Measurements from ENCODE around the gene MCM3.
A peak's percentile ranks its signal among the peaks of the same experiment; 100 is the strongest.

The MCM3 gene

DNA sequence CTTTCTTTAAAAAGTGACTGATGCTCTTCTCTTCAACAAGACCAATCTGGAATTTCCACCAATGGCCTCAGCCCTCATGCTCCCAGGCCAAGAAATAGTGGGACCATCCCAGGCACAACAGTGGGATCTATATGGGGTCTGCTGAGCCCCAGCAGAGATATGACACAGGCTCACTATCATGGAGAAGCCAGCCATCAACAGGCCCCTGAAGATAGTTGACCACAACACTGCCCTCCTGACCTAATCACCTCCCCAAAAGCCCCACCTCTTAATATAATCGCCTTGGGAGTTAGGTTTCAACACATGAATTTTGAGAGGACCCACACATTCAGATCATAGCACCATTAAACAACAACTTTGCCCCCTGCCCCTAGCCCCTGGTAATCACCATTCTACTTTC, 16.8 kb upstream of the MCM3 start:
- DNase-seq = no peak

DNA sequence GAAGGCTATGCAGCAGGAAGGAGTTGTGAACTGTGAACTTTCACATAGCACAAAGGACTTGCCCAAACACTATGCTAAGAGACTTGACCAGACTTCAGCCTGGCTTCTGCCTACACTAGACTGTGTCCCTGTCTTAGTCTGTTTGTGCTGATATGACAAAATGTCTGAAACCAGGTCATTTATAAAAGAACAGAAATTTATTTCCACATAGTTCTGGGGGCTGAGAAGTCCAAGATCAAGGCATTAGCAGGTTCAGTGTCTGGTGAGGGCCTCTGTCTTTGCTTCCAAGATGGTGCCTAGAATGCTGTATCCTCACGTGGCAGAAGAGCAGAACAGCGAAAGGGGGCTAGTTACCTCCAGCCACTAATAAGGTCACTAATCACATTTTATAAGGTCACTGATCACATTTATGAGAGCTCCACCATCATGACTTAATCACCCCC, 16.0 kb upstream of the MCM3 start:
- no peak for DNase-seq

- no peak for DNase-seq
Observed at GRCh38 chr6:52299653-52300052, 15.1 kb upstream of the MCM3 start.

- no peak for DNase-seq
Observed at GRCh38 chr6:52297433-52297832, 12.9 kb upstream of the MCM3 start.

- DNase-seq = no peak
Observed at GRCh38 chr6:52293067-52293466, 8.5 kb upstream of the MCM3 start.

DNA sequence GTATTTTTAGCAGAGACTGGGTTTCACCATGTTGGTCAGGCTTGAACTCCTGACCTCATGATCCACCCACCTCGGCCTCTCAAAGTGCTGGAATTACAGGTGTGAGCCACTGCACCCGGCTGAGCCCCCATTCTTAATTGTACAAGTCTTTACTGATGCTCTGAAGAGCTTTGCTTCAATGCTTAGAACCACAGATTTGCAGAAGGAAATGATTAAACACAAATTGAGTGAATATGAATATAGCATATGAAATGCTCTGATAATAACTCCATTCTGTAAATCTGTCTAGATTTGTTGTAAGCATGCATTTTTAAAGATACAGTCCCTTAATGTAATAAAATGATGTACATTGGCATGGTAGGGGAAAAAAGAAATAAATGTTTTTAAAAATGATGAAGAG, 4.3 kb upstream of the MCM3 start:
- DNase-seq = no peak

GRCh38 chr6:52288216-52288615, 3.7 kb upstream of the MCM3 start:
- no peak for DNase-seq

DNA sequence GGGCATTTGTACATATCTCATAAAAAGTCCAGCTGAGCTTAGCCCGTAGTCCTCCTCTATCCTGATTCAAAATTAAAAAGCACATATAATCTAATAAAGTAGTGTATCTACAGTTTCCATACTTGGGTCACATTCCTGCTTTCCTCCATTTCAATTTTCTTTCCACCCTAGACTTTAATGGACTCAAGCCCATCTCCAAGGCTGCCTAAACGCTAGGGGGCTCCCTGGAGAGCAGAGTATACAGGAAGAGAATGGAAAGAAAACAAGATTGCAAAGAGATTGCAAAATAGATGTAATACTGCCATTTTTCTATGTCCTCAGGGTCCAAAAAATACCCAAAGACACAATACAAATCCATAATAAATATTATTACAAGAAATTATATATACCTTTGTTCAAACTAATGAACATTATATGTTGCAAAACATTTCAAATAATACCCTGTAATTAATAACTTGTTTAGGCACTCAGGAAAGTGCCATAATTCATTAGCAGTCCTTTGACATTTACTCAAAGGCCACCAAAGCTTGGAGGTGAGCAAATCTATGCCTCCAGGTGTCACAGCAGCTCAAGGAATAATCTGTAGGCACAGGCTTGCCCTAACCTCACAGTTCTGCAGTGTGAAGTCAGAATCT, 2.4 kb upstream of the MCM3 start:
- peak; percentile 74 to 95 for DNase-seq

GRCh38 chr6:52285177-52286068, 881 bp upstream of the MCM3 start:
- no peak for DNase-seq

- DNase-seq = peak in 1 of 2 donors; percentile 17
Observed at GRCh38 chr6:52284131-52284459, 447 bp downstream of the MCM3 start.

GRCh38 chr6:52283111-52283510, 1.4 kb downstream of the MCM3 start:
- no peak for DNase-seq

- no peak for DNase-seq
Observed at GRCh38 chr6:52276130-52276529, 8.4 kb downstream of the MCM3 start.

- DNase-seq = no peak
Observed at GRCh38 chr6:52271852-52272460, 12.6 kb downstream of the MCM3 start.

DNA sequence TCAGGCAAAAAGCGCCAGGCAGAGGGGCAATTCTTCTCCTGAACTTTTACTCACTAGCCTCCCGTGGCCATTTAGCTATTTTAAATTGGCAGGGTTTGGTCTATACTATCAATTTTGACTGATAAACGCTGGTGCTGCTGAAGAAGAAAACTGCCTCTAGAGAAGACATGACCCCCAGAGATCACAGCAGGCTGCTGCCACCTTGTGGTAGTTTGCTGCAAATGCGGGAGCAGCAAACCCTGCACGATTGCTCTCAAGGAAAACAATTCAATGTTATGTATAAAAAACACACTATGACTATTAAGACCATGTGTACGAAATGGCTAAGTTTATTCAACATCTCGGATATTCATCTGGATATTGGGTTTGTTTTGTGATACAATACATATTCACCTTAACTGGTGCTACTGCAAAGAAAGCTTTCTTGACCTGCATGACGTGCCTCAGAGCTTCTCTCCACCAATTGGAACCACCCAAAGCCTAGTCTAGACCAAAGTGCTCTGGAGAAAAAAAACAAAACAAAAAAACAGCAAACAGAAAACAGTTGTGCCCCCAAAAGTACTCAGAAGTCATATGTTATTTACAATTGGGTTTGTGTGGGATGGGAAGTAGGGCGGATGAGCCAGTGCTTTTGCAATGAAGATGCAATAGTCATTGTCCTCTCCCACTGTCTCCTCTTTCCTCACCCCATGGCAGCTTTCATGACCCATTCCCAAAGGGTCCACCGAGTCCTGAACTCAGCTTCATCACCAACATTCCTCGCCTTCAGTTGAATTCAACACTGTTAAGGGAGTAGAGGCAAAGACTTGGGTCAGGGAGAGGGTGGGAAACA, 20.6 kb downstream of the MCM3 start:
- DNase-seq = peak; percentile 53 to 74

- DNase-seq = no peak
Observed at GRCh38 chr6:52262620-52263344, 21.8 kb downstream of the MCM3 start.

GRCh38 chr6:52261229-52261628, 23.3 kb downstream of the MCM3 start:
- no peak for DNase-seq

GRCh38 chr6:52260634-52261033, 23.9 kb downstream of the MCM3 start:
- DNase-seq = no peak

DNA sequence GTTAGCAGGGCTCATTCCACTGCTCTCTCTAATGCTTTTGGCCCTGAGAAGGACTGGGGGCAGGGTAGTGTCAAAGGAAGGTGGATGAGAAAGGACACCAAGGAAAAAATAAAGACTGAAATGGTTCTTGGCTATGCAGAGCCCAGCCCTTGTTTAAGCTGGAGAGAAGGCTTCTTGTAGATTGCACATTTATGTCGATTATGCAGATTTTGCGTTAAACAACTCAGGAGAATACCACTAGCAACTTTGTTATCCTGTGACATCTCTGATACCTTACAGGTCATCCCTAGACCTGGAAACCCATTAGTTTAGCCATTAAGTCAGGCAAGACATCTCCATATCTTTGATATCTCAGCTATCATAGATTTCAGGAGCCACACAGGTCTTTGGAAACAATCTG, 29.1 kb downstream of the MCM3 start:
- DNase-seq = no peak

- DNase-seq = no peak
Observed at GRCh38 chr6:52254731-52255378, 29.7 kb downstream of the MCM3 start.

DNA sequence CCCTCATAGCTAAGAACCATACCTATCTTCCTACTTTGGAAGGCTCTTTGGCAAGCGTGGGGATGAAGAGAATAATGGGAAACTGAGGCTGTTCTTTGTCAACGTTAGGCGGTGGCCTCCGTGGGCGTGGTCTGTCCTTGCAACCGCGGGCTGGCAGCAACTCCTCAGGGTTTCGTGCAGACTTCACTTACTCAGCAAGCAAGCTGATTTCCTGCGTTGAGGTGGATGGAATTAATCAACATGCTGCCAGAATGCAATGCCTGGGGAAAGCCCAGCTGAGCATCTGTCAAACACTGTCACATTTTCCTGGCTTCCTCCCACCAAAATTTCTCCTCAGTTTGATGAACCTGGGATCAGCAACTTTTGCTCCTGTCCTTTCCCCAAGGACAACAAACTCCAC, 31.0 kb downstream of the MCM3 start:
- DNase-seq = no peak

- DNase-seq = no peak
Observed at GRCh38 chr6:52251113-52251512, 33.4 kb downstream of the MCM3 start.

DNA sequence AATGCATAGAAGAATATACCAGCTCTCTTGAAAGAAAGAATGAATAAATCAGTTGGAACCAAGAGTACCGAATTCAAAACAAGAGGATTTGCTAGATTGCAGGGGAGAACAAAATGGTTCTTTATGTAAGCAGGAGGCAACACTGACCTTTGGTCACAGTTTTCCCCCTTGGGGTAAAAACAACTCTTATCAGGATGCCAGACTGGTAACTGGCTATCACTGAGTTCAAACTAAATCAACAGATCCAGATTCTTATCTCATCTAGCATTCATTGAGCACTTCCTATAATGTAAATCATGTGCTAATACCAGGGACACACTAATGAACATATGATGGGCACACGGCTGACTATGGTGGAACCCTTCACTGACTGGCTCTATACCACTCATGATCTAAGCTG, 35.5 kb downstream of the MCM3 start:
- no peak for DNase-seq

Data from inflammatory macrophage treated with lipopolysaccharide for 1 hour (primary cell).